ENCODE data around the gene MGAT5B.

GRCh38 chr17:76865174-76865573, 3.0 kb upstream of the MGAT5B start:
- TF ChIP-seq, protein P1, sequence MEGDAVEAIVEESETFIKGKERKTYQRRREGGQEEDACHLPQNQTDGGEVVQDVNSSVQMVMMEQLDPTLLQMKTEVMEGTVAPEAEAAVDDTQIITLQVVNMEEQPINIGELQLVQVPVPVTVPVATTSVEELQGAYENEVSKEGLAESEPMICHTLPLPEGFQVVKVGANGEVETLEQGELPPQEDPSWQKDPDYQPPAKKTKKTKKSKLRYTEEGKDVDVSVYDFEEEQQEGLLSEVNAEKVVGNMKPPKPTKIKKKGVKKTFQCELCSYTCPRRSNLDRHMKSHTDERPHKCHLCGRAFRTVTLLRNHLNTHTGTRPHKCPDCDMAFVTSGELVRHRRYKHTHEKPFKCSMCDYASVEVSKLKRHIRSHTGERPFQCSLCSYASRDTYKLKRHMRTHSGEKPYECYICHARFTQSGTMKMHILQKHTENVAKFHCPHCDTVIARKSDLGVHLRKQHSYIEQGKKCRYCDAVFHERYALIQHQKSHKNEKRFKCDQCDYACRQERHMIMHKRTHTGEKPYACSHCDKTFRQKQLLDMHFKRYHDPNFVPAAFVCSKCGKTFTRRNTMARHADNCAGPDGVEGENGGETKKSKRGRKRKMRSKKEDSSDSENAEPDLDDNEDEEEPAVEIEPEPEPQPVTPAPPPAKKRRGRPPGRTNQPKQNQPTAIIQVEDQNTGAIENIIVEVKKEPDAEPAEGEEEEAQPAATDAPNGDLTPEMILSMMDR (IDR thresholded peaks at IDR 0.05; ENCODE audit: low read length): no peak
- TF ChIP-seq EZH2 (optimal IDR thresholded peaks at IDR 0.05; ENCODE audit: low read depth, low read length): no peak
- no peak for TF ChIP-seq EZH2phosphoT487 (IDR thresholded peaks at IDR 0.05; ENCODE audit: low read length)
